Fibroblast of skin of abdomen (primary cell): ENCODE results near the gene CRYGB. TPM values are rescaled to one million over a fixed set of nuclear protein-coding genes. Genes with fewer than 3 reads are reported as not detected.

Experiments used
- DNase-seq: peaks from one replicate; pipeline ENCODE4 v3.0.0-alpha.2; 2013
- polyA plus RNA-seq, 2 experiments: library from polyadenylated mRNA; unstranded; fragments of 120-200 nt; gene quantifications; one replicate each; pipeline ENCODE4 v1.2.1, GENCODE V29; 2013; ENCODE audit not compliant: insufficient read length in 2 of 2

CRYGB gene
- polyA plus RNA-seq (2013, experiment 1 of 2; ENCODE audit: insufficient read length) = not detected
- not detected for polyA plus RNA-seq (2013, experiment 2 of 2; ENCODE audit: insufficient read length)

GRCh38 chr2:208146006-208146405 lies at the start of gene CRYGB:
TSS of gene CRYGB (minus strand) at chr2:208146158. CDS start at chr2:208146120, 38 bp downstream.
- no peak for DNase-seq

- peak; percentile 8 for DNase-seq
Observed at GRCh38 chr2:208195531-208195930, 49.6 kb upstream of the CRYGB start.

DNA sequence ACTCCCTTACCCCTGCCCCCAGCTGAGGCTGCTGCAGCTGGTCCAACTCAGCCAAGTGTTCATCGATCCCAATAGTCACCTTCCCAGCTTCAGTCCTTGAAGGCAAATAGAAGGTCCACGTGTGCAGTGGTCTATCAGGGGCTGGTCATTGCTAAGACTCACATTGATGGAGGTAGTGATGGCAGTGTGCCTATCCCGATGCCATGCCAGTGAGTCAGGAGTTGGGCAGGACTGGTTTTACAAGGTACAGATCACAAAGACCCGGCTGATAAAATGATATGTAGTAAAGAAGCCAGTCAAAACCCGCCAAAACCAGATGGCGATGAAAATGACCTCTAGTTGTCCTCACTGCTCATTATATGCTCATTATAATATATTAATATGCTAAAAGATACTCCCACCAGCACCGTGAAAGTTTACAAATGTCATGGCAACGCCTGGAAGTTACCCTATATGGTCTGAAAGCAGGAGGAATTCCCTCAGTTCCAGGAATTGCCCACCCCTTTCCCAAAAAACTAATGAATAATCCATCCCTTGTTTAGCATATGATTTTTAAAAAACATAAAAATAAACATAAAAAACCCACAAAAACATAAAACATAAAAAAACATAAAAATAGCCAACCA lies 46.8 kb upstream of the CRYGB start:
- no peak for DNase-seq

- no peak for DNase-seq
Observed at GRCh38 chr2:208189810-208190503, 44.0 kb upstream of the CRYGB start, which contains the start of gene C2orf80. TSS of gene C2orf80 (minus strand) at chr2:208190030. CDS start at chr2:208186986, 3,044 bp downstream.

GRCh38 chr2:208189069-208189809 lies 43.3 kb upstream of the CRYGB start:
- no peak for DNase-seq

DNA sequence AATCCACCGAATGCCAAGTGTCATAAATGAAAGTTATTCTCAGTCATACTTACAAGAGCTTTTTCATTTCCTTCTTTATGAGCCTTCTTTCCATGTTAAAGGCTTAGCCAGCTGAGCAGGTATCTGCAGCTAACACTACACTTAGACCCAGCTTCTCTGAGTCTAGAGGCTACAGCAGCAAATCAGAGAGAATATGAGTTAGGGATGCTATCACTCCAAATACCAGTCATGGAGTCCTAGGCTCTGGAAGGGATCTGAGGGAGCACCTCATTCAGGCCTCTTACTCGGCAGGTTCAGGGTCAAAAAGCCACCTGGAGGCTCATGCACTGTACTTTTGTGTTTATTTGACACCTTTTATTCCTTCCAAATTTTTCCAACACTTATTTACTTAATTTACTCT lies 40.9 kb upstream of the CRYGB start:
- no peak for DNase-seq

DNA sequence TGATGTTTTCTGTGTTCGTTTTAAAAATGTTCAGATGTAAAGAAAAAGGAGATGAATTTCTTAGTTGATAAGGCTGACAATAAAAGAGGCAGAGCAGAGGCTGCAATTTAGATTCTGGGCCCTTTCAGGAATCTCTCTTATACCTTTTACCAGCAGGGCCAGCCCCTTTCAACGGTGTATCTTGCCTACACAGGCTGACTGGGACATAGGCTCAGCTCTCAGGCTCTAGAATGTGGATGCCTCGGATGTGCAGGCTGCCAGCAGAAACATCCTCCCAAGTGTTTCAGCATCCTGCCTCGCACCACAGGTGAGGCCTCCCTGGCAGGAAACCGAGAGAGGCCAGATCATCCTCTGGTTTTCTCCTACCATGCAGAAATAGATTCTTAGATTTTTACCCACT lies 40.5 kb upstream of the CRYGB start:
- no peak for DNase-seq

GRCh38 chr2:208183972-208184705 lies 38.2 kb upstream of the CRYGB start:
- DNase-seq = no peak

DNA sequence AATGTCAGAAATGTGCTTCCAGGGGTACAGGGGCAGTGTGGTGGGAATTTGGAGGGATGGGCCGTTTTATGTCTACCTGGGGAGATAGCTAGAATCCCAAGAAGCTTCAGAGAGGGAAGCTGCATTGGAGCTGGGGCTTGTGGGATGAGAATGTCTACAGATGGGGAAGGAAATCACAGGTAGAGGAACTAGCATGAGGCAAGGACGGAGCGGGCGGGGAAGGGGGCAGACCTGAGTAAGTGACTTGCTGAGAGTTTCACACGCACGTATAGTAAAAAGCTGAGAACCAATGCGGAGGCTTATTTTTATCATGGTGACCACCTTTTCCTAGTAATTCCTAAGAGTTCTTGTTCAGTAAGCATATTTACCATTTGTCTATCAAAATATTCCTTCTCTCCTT lies 37.6 kb upstream of the CRYGB start:
- DNase-seq = no peak

DNA sequence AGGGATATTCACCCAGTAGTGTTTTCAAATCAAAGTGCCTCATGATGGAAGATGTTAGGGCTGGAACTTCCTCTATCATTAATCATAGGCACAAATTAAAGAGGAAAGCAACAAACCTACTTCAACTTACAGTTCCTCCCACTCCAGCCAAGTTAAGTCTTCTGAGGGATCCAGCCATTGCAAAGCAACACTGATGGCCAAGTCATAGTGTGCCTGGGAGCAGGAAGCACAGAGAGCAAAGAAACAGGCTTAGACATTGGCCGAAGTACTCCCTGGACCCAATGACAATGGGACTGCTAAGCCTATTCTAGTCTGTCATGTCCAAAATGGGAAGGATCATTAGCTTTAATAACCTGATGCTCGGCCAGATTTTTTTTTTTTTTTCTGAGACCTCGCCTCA lies 36.9 kb upstream of the CRYGB start:
- DNase-seq = no peak

DNA sequence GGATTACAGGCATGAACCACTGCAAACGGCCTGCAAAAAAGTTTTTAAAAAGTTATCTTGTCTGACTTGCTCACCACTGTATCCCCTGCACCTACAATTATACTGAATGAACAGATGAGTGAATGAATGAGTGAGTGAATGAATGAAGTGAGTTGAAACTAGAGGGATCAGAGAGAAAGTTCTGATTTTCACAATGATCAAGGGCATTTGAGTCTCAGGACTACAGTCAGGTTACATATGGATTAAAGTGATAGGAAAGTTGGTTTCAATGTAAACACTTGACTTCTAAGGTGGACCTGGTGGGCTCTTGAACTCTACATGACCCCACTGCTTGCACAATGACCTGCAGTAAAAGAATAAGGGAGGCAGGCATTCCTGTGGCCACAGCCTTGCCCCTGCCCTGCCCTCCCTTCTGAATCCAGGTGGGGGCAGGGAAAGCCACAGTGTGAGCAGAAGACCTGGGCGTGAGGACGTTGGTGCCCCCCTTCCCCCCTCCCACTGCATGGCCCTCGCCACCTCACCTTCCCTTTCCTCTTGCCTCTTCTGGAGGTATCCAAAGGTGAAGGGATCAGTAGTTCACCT lies 33.2 kb upstream of the CRYGB start:
- no peak for DNase-seq

GRCh38 chr2:208175840-208176153 lies 29.8 kb upstream of the CRYGB start:
- no peak for DNase-seq

DNA sequence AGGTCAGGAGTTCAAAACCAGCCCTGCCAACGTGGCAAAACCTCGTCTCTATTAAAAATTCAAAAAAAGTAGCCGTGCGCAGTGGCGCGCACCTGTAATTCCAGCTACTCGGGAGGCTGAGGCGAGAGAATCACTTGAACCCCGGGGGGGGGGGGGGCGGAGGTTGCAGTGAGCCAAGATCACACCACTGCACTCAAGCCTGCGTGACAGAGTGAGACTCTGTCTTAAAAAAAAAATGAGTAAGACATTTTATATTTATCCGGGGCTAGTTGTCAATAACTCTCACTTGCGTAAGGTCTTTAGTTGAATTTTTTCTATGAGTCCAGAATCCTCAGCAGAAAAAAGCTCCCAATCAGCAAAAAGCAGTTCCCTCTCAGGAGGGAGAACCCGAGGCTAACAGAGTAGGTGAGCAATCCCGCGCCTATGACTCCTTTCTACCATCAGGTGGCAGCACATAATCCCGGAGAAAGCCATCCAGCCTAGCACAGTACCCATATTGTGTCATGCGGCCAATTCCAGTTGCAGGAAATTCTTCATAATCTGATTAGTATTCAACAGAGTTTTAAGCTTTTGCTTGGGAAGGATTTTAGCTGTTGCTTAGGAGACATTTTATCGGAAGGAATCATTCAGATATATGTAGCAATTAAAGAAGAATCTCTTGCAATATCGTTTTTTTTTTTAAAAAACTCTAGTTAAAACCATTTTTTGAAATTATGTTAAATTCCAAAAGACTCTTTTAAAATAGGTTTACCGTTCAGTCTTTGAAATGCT lies 29.3 kb upstream of the CRYGB start:
- DNase-seq = peak; percentile 74

DNA sequence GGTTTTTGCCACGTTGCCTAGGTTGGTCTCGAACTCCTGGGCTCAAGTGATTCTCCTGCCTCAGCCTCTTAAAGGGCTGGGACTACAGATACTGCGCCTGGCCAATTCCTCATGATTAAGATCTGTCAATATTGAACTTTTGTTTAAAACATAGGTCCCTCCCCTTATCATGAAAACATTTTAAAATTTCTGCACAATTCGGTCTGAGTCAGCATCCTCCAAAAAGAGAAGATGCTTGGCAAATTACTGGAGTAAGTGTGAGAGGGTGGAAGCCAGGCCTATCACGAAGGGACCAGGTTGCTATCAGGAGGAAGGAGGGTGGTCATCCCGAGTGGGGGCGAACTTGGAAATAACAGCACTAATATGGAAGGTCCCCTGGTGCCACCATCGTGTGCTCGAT lies 28.2 kb upstream of the CRYGB start:
- no peak for DNase-seq

DNA sequence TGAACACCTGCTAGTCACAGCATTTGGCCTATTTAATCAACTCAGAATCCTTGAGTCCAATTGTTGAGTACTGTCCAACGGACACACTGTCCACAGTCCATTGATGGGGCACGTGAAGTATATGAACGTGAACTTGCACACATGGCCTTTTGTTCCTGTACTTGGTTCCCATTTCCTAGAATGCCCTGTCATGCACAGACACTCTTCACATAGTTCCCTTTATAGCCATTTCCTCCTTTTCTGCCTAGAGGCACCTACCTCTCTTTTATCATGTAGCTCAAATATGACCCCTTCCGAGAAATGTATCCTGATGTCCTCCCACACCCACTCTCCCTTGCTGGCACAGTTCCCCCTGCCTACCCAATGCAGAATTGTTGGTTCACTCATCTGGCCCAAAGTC lies 26.2 kb upstream of the CRYGB start:
- DNase-seq = no peak

DNA sequence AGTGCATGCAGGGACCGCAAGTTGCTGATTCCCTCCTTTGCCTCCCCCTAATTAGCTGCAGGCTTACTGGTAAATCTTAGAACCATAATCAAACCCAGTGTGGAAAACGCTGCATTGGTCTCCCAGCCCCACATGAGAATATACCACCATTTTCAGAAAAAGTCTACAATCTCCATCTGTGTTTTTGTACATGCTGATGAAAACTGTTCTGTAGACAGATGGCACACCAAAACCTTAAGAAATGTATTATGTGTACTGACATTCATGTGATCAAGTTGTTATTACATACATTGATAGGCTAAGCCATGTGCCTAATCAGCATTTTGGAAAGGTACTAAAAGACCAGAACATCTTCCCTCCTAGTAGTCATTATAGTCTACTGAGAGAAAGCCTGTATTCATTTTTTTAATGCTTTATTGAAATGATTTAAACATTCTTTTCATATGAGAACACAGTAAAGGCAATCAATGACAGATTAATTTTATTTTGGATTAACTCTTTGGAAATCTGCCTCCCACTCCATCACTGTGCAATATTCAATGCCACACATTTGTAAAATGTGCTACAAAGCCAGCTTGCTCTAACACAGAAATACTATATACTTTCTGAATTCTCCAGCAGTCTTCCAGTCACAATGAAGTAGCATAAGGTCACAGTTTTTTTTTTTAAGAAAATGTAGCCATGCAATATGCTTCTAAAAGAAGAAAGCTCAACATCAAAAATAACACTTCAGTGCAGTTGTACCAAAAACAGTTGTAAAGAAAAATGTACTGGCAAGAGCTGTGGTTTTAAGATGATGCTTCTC lies 19.2 kb upstream of the CRYGB start:
- DNase-seq = no peak

DNA sequence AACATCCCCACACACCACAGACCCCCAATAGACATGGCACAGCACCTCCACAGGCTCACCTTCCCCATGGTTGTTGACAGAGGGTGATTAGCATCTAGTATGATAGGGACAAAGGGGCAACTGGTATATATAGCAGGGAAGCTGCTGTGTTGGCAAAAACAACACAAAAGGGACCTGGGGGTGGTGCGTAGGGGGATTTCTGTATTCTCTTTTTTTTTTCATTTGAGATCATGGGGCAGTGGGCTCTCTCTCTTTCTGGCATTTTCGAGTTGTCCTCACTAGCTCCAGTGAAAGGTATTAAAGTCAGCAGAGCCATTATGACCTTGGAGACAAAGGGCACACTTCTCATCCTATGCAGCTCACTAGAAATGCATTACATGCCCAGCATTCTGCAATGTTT lies 17.5 kb upstream of the CRYGB start, which contains the start of gene CRYGA:
Gene CRYGA (minus strand): TSS at position 101 of the 400 bp plus-strand sequence. CDS start 33 bp downstream, at position 68.
- no peak for DNase-seq

- no peak for DNase-seq
Observed at GRCh38 chr2:208156439-208156838, 10.5 kb upstream of the CRYGB start.

DNA sequence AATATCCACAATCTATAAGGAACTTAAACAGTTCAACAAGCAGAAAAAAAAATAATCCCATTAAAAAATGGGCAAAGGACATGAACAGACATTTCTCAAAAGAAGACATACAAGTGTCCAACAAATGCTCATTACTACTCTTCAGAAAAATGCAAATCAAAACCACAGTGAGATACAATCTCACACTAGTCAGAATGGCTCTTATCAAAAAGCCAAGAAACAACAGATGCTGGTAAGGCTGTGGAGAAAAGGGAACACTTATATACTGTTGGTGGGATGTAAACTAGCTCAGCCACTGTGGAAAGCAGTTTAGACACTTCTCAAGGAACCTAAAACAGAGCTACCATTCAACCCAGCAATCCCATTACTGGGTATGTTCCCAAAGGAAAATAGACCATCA lies 7.2 kb upstream of the CRYGB start:
- no peak for DNase-seq

GRCh38 chr2:208150956-208151355 lies 5.0 kb upstream of the CRYGB start:
- DNase-seq = no peak

- no peak for DNase-seq
Observed at GRCh38 chr2:208150094-208150493, 4.1 kb upstream of the CRYGB start.
